ENCODE results near the gene ADGRG3. TPM values are rescaled to one million over a fixed set of nuclear protein-coding genes. Genes with fewer than 3 reads are reported as not detected.

ADGRG3 gene, protein sequence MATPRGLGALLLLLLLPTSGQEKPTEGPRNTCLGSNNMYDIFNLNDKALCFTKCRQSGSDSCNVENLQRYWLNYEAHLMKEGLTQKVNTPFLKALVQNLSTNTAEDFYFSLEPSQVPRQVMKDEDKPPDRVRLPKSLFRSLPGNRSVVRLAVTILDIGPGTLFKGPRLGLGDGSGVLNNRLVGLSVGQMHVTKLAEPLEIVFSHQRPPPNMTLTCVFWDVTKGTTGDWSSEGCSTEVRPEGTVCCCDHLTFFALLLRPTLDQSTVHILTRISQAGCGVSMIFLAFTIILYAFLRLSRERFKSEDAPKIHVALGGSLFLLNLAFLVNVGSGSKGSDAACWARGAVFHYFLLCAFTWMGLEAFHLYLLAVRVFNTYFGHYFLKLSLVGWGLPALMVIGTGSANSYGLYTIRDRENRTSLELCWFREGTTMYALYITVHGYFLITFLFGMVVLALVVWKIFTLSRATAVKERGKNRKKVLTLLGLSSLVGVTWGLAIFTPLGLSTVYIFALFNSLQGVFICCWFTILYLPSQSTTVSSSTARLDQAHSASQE
- total RNA-seq (0.04 TPM), polyA plus RNA-seq (ENCODE audit: insufficient read depth in 1 of 8, insufficient read length in 8 of 8, low replicate concordance in 1 of 8) (1 to 10 TPM in 1 of 8 donors, under 1 TPM in 7; 0.16 to 1.1 (median 0.28) TPM)
- long read RNA-seq, donor 1: 0 reads
- long read RNA-seq, donor 2: 0 reads
- long read RNA-seq, donor 3: 0 reads
- long read RNA-seq, donor 4: 0 reads
- long read RNA-seq, donor 5: 0 reads
- long read RNA-seq, donor 6: 0 reads
- long read RNA-seq, donor 7: 0 reads
- long read RNA-seq, donor 8: 0 reads
- long read RNA-seq, donor 9: 0 reads
- long read RNA-seq, donor 10: 0 reads
- long read RNA-seq, donor 11: 0 reads

DNA sequence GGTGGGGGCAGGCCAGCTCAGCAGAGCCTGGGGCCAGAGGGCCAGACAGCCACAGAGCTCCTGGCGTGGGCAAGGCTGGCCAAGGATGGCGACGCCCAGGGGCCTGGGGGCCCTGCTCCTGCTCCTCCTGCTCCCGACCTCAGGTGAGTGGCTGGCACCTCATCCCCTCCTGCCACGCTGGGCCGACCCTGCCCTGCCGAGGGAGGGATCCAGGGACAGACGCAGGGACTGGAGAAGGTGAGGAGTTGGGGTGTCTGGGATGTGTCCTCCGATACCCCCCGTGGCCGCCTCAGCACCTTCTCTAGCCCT, at the start of gene ADGRG3:
Gene ADGRG3, plus strand, starts transcription at position 44 of the 309 bp plus-strand sequence. Its CDS starts 42 bp downstream, at position 86.
- Histone ChIP-seq H3K36me3 (ENCODE audit: control insufficient read depth, insufficient read depth, low read length) (no peaks in the 10 kb centered on the region), H3K4me3 (ENCODE audit: low read length) (no peak within 1 kb of the TSS), H3K4me1 (ENCODE audit: control insufficient read depth, insufficient read depth, low read length) (peaks cover 16% of the 10 kb centered on the region), H3K9me3 (replicated peaks; ENCODE audit: control insufficient read depth, low read depth, low read length) (no peaks in the 10 kb centered on the region), H3K27ac (ENCODE audit: low read length) (no peak within 1 kb of the TSS), H3K27me3 (ENCODE audit: control insufficient read depth, insufficient read depth, low read length) (peaks cover 4% of the 10 kb centered on the region)
- WGBS (ENCODE audit: insufficient coverage): 88% methylated on average over 3 of the region's 11 CpGs
- DNase-seq: no peak

DNA sequence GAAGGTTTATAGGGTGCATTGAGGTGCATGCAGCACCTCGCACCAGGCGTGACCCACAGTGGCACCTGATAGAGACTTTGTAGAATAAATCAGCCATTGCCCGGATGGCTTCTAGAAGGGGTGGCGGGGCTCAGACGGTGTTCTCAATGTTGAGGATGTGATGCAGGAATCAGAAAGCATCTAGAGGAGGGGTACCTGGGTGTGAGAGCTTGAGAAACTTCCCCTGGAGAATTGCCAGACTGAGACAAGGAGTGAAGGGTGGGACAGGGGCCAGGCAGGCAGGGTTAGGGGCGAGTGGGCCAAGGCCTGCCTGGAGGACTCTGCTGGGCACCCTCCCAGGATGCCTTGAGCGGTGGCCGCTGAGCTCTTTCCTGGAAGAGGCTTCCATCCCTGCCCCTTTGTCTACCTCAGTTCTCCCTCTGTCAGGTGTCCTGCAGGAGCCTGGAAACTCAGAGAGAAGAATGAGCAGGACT, 48.9 kb upstream of the ADGRG3 start:
- no peak for DNase-seq
- Histone ChIP-seq H3K27ac (ENCODE audit: low read length) (no peak overlapping the region), H3K36me3 (ENCODE audit: control insufficient read depth, insufficient read depth, low read length) (no peaks in the 10 kb centered on the region), H3K27me3 (ENCODE audit: control insufficient read depth, insufficient read depth, low read length) (no peaks in the 10 kb centered on the region), H3K9me3 (replicated peaks; ENCODE audit: control insufficient read depth, low read depth, low read length) (no peaks in the 10 kb centered on the region), H3K4me1 (ENCODE audit: control insufficient read depth, insufficient read depth, low read length) (peaks cover 16% of the 10 kb centered on the region), H3K4me3 (ENCODE audit: low read length) (no peak overlapping the region)
- WGBS (ENCODE audit: insufficient coverage): 78% methylated on average over 8 of the region's 8 CpGs

DNA sequence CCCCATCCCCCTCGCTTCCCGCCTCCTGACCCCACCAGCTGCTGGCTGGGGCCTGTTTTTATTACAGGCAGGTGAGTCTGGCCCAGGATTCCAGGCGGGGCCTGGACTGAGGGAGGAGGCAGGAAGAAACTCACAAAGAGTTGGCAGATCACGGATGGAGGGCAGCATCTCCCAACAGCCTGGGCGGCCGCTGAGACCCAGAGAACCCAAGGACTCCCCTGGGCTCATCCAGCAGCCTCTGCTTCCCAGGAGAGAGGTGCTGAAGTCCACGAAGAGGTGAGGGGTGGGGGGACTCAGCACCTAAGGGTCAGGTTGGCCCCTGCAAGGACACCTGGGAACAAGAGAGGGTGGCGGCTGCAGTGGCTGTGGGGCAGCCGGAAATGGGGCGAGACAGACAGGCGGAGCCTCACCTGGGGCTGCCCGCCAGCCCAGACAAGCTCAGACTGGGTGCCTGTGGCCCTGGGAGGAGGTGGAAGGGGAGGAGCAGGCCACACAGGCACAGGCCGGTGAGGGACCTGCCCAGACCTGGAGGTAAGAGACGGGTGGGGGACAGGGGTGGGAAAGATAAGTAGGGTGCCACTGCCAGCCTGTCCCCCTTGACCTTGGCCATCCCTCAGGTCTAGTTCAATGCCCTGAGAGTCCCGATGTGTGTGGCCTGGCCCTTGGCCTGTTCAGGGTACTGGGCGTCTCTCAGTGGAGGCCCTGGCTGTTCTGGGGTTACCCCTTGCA, 48.3 kb upstream of the ADGRG3 start:
- Histone ChIP-seq H3K27me3 (ENCODE audit: control insufficient read depth, insufficient read depth, low read length) (no peaks in the 10 kb centered on the region), H3K27ac (ENCODE audit: low read length) (no peak overlapping the region), H3K9me3 (replicated peaks; ENCODE audit: control insufficient read depth, low read depth, low read length) (no peaks in the 10 kb centered on the region), H3K36me3 (ENCODE audit: control insufficient read depth, insufficient read depth, low read length) (no peaks in the 10 kb centered on the region), H3K4me1 (ENCODE audit: control insufficient read depth, insufficient read depth, low read length) (peaks cover 19% of the 10 kb centered on the region), H3K4me3 (ENCODE audit: low read length) (no peak overlapping the region)
- 64% methylated on average over 14 of the region's 16 CpGs for WGBS (ENCODE audit: insufficient coverage)
- no peak for DNase-seq

DNA sequence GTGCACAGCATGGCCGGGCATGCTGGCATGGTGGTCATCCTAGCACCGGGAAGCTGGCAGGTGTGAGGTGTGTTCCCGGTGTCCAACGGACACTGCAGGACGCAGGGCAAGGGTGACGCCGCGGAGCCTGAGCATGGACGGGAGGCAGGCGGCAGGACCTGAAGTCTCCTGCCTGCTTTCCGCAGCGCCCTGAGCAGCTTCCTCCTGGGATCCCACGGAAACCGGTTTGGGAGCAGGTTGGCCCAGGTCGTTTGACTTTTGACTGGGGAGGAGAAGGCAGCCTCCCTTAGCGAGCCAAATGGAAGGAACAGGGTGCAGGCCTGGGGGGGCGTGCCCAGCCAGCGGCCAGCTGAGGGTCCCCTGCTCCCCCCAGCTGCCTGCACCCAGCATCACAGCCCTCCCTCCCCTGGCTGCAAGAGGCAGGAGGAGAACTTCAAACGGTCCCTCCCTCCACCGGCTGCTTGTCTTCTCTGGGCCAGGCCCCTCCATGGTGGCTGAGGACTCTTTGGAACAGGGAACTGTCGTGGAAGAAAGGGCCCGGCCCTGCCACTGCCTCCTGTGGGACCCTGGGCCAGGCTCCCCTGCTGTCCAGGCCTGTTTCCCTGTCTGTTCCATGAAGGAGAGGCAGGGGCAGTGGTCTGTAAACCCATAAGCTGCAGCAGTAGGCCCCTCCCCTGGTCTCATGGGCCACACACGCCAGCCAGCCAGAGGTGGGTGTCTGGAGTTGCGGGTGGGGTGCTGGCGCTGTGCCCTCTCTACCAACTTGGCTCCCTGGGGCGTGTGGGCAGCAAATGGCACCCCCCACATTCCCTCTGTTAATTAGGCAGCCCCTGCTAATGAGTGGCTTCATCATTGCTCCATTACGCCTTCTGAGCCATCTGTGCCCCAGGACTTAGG, 47.5 kb upstream of the ADGRG3 start:
- no peak for DNase-seq
- WGBS (ENCODE audit: insufficient coverage): 57% methylated on average over 19 of the region's 27 CpGs
- Histone ChIP-seq H3K4me3 (ENCODE audit: low read length) (no peak overlapping the region), H3K9me3 (replicated peaks; ENCODE audit: control insufficient read depth, low read depth, low read length) (no peaks in the 10 kb centered on the region), H3K4me1 (ENCODE audit: control insufficient read depth, insufficient read depth, low read length) (peaks cover 24% of the 10 kb centered on the region), H3K36me3 (ENCODE audit: control insufficient read depth, insufficient read depth, low read length) (no peaks in the 10 kb centered on the region), H3K27ac (ENCODE audit: low read length) (no peak overlapping the region), H3K27me3 (ENCODE audit: control insufficient read depth, insufficient read depth, low read length) (no peaks in the 10 kb centered on the region)

DNA sequence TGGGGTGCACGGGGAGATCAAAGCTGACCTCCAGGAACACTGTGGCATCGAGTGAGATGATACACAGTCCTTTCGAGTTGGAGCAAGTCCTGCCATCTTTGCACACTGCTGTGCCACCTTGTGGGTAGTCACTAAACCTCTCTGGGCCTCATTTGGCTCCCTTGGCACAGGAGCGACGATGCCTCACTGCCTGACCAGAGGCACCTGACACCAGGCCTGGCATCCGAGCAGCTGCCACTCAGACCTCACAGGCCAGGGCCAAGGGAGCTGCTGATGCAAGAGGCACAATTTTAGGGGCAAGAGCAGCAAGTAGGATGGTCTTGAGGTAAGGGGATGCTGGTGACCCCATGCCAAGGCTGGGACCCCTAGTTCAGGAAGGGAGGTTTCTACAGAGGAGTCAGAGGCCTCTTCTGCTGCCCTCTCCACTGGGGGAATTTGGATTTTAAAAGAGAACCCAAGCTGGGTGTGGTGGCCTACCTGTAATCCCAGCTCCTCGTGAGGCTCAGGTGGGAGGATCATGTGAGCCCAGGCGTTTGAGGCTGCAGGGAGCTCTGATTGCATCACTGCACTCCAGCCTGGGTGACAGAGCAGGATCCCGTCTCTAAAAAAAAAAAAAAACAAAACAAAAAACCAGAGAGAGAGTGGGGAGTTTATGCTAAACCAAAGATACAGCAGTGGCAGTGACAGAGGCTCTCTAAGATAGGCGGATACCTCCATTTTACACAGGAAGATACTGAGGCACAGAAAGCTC, 46.4 kb upstream of the ADGRG3 start:
- no peaks in the 10 kb centered on the region for H3K9me3 ChIP-seq (replicated peaks; ENCODE audit: control insufficient read depth, low read depth, low read length)
- H3K27me3 ChIP-seq (ENCODE audit: control insufficient read depth, insufficient read depth, low read length): peaks cover under 1% of the 10 kb centered on the region
- 80% methylated on average over 7 of the region's 10 CpGs for WGBS (ENCODE audit: insufficient coverage)
- no peak overlapping the region for H3K27ac ChIP-seq (ENCODE audit: low read length)
- no peaks in the 10 kb centered on the region for H3K36me3 ChIP-seq (ENCODE audit: control insufficient read depth, insufficient read depth, low read length)
- H3K4me1 ChIP-seq (ENCODE audit: control insufficient read depth, insufficient read depth, low read length): peaks cover 24% of the 10 kb centered on the region
- no peak for DNase-seq
- H3K4me3 ChIP-seq (ENCODE audit: low read length): no peak overlapping the region

DNA sequence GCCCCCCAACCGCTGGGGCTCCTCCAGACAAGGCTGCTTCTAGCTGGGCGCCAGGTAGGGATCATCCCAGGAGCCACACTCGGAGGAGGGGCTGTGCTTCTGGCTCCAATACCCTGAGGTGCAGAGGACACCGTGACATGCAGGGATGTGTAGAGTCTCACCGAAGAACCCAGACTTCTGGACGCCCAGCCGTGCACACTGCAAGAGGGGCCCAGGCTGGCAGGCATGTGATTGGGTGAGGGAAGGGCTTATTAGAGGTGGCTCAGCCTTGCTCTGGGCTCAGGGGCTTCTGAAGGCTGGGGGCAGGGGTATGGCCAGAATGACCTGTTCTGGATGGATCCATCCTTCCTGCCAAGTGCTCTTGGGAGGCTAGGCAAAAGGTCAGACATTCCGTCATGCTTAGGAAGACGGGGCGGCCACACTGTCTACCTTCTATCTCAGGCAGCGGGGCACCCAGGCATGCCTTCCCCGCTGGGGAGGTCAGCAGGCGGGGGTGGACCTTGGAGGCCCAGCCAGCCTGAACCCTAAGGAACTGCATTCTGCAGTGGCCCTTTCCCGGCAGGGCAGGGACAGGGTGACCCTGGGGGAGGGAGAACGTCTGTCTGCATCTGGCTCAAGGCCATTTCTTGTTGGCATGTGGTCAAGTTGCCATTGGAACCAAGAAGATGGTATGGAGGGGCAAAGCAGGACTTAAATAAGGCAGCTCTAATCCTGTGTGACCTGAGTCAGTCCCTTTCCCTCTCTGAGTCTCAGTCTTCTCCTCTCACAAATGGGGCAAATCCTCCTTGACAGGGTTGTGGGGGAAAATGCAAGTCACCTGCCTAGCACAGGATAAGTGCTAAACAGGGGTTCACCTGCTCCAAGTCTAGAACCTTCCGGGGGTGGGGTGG, 45.5 kb upstream of the ADGRG3 start:
- Histone ChIP-seq H3K36me3 (ENCODE audit: control insufficient read depth, insufficient read depth, low read length) (no peaks in the 10 kb centered on the region), H3K4me1 (ENCODE audit: control insufficient read depth, insufficient read depth, low read length) (peaks cover 26% of the 10 kb centered on the region), H3K27ac (ENCODE audit: low read length) (no peak overlapping the region), H3K9me3 (replicated peaks; ENCODE audit: control insufficient read depth, low read depth, low read length) (no peaks in the 10 kb centered on the region), H3K27me3 (ENCODE audit: control insufficient read depth, insufficient read depth, low read length) (peaks cover 6% of the 10 kb centered on the region), H3K4me3 (ENCODE audit: low read length) (no peak overlapping the region)
- DNase-seq: no peak
- 67% methylated on average over 16 of the region's 16 CpGs for WGBS (ENCODE audit: insufficient coverage)

DNA sequence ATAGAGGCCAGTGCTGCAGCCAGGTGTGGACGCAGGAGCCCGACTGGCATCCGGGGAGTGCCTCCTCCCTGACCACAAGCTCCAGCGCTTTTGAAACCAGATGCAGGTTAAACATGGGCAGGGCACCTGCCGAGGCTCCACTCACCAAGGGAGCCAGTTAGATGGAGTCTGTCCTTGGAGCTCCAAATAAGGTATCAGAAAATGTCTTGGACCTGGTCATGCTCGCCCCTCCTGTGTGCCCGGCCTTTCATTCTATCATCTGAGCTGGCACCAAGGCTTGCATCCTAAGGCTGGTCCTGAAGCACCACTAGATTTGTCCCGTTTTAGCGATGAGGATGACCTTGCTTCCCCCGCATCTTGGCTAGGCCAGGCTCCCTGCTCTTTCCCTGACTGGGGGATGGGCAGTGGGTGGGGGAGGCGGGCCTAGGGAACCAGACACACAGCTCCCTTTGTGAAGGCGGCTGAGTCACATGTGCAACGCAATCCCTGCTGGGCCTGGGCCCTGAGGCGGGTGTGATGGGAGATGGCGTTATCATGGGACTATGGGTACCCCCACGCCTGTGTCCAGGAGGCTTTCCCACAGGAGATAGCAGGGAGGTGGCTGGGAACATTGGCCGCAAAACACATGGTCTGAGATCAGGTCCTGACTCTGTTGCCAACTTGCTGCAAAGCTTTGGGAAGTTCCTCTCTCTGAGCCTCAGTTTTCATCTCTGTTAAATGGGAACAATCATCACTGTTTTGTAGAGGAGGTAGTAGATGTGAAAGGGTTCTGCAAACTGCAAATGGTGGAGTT, 44.7 kb upstream of the ADGRG3 start:
- DNase-seq: no peak
- Histone ChIP-seq H3K27ac (ENCODE audit: low read length) (no peak overlapping the region), H3K36me3 (ENCODE audit: control insufficient read depth, insufficient read depth, low read length) (no peaks in the 10 kb centered on the region), H3K4me3 (ENCODE audit: low read length) (no peak overlapping the region), H3K27me3 (ENCODE audit: control insufficient read depth, insufficient read depth, low read length) (peaks cover 14% of the 10 kb centered on the region), H3K9me3 (replicated peaks; ENCODE audit: control insufficient read depth, low read depth, low read length) (no peaks in the 10 kb centered on the region), H3K4me1 (ENCODE audit: control insufficient read depth, insufficient read depth, low read length) (peaks cover 34% of the 10 kb centered on the region)
- WGBS (ENCODE audit: insufficient coverage): 72% methylated on average over 10 of the region's 17 CpGs
